Measurements from ENCODE around the gene TECTB. TPM values are rescaled to one million over a fixed set of nuclear protein-coding genes. Genes with fewer than 3 reads are reported as not detected.
A peak's percentile ranks its signal among the peaks of the same experiment; 100 is the strongest.

The TECTB gene
- total RNA-seq, 2 experiments from 2014 or later: not detected

DNA sequence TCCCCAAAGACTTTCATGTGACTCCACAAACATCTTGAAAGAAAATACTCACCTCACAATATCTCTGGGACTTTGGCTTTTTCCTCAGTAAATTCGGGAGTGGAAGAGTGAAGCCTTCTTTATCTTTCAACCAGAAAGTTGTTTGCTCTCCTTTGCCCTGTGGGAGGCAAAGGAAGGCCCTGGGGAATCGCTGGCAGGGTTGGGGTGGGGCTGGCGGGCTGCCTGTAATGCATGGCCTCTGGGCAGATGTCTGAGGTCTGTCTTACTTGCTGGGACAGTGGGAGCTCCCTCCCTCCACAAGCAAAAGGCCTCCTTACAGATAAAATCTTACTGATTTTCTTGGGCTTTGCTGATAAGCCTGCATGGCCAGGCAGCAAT, 24.9 kb downstream of the TECTB start:
- H3K27me3 Mint-ChIP-seq: peaks cover 28% of the 10 kb centered on the region

DNA sequence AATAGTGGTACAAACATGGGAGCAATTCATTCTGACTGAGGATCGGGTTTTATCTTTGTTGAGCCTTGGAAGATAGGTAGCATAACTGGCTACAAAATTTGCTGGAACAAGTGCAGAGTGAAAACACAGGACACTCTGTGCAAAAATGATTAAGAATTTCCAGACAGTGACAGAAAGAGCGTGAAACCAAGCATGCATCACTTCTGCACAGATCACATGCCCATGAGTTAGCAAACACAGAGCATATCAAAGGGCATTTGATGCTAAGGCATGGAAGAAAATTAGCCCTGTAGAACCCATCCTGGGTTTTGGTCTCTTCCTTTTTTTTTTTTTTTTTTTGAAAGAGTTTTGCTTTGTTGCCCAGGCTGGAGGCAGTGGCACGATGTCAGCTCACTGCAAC, 28.3 kb downstream of the TECTB start:
- CTCF ChIA-PET: no interaction called here
- no peak overlapping the region for H3K4me3 ChIP-seq (ENCODE audit: low read length)

More for the DNA sequence above, 24.9 kb downstream of the TECTB start:
- H3K4me3 ChIP-seq (ENCODE audit: low read length): no peak overlapping the region
- ChIA-PET POLR2A (no interaction called here), CTCF (interaction anchor here (1.0 to 1.1 kb wide), 2 partner anchors 14 to 23 kb away, joined by 3 read pairs; no protein-coding TSS in a partner anchor)
- ATAC-seq (ENCODE audit: poor library complexity): no peak
- no peaks in the 10 kb centered on the region for H3K36me3 ChIP-seq (ENCODE audit: insufficient read depth, low read length)
- intact Hi-C loops (cut with DNase I, micrococcal nuclease): no loop called here
- no peaks in the 10 kb centered on the region for H3K9me3 ChIP-seq (ENCODE audit: control insufficient read depth in 1 of 2, insufficient read depth in 1 of 2, low read length in 2 of 2)
- Mint-ChIP-seq H3K27ac (no peak overlapping the region), H3K4me1 (ENCODE audit: low read depth) (no peaks in the 10 kb centered on the region), H3K9me3 (no peaks in the 10 kb centered on the region), H3K4me3 (no peak overlapping the region), H3K36me3 (ENCODE audit: low read depth) (no peaks in the 10 kb centered on the region)
- TF ChIP-seq, protein P1, sequence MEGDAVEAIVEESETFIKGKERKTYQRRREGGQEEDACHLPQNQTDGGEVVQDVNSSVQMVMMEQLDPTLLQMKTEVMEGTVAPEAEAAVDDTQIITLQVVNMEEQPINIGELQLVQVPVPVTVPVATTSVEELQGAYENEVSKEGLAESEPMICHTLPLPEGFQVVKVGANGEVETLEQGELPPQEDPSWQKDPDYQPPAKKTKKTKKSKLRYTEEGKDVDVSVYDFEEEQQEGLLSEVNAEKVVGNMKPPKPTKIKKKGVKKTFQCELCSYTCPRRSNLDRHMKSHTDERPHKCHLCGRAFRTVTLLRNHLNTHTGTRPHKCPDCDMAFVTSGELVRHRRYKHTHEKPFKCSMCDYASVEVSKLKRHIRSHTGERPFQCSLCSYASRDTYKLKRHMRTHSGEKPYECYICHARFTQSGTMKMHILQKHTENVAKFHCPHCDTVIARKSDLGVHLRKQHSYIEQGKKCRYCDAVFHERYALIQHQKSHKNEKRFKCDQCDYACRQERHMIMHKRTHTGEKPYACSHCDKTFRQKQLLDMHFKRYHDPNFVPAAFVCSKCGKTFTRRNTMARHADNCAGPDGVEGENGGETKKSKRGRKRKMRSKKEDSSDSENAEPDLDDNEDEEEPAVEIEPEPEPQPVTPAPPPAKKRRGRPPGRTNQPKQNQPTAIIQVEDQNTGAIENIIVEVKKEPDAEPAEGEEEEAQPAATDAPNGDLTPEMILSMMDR (IDR thresholded peaks at IDR 0.05): peak; percentile 7
- no peaks in the 10 kb centered on the region for H3K4me1 ChIP-seq (ENCODE audit: insufficient read depth, low read length)
- peaks cover 4 to 9% of the 10 kb centered on the region in 2 experiments for H3K27me3 ChIP-seq (ENCODE audit: control insufficient read depth in 1 of 2, insufficient read depth in 2 of 2, low read length in 2 of 2)
- DNase-seq: no peak
- no peak overlapping the region for H3K27ac ChIP-seq (ENCODE audit: low read depth in 1 of 2, low read length in 2 of 2)

DNA sequence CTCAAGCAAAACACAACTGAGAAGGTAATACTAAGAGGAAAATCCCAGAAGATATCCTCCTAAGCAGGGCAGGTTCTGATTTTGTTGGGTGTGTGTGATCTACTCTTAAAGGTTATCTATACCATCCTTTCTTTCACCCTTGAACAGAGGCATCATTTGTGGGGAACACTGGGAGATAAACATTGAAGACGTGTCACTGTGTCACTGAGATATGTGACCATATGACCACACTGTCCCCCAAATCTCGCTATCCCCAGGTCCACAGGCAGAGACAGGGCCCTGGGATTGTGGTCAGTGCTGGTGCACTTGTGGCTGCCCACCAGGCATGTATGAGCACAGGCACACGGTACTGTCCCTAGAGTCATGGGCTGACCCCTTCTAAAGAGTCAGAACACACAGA, 30.0 kb downstream of the TECTB start:
- TF ChIP-seq, protein P1 (IDR thresholded peaks at IDR 0.05): no peak
- Mint-ChIP-seq H3K27ac (no peak overlapping the region), H3K36me3 (ENCODE audit: low read depth) (no peaks in the 10 kb centered on the region), H3K27me3 (peaks cover 40% of the 10 kb centered on the region), H3K9me3 (no peaks in the 10 kb centered on the region), H3K4me3 (no peak overlapping the region), H3K4me1 (ENCODE audit: low read depth) (no peaks in the 10 kb centered on the region)
- no peak overlapping the region for H3K4me3 ChIP-seq (ENCODE audit: low read length)
- DNase-seq (no peak), ATAC-seq (ENCODE audit: poor library complexity) (no peak)
- peaks cover 2% of the 10 kb centered on the region for H3K4me1 ChIP-seq (ENCODE audit: insufficient read depth, low read length)
- POLR2A ChIA-PET: no interaction called here
- H3K9me3 ChIP-seq (ENCODE audit: control insufficient read depth in 1 of 2, insufficient read depth in 1 of 2, low read length in 2 of 2): no peaks in the 10 kb centered on the region
- H3K27me3 ChIP-seq (ENCODE audit: control insufficient read depth in 1 of 2, insufficient read depth in 2 of 2, low read length in 2 of 2): peaks cover 0 to 16% of the 10 kb centered on the region in 2 experiments
- H3K27ac ChIP-seq (ENCODE audit: low read depth in 1 of 2, low read length in 2 of 2): no peak overlapping the region
- no peaks in the 10 kb centered on the region for H3K36me3 ChIP-seq (ENCODE audit: insufficient read depth, low read length)
- CTCF ChIA-PET: no interaction called here
- intact Hi-C loops (cut with DNase I, micrococcal nuclease): loop anchor here (5.0 to 10.0 kb wide), 5 partner anchors 162 to 1758 kb away; no protein-coding TSS in a partner anchor

More for the DNA sequence above, 28.3 kb downstream of the TECTB start:
- Mint-ChIP-seq H3K36me3 (ENCODE audit: low read depth) (no peaks in the 10 kb centered on the region), H3K27ac (no peak overlapping the region), H3K4me3 (no peak overlapping the region), H3K9me3 (no peaks in the 10 kb centered on the region), H3K4me1 (ENCODE audit: low read depth) (no peaks in the 10 kb centered on the region), H3K27me3 (peaks cover 41% of the 10 kb centered on the region)
- ATAC-seq (ENCODE audit: poor library complexity): no peak
- no peak for DNase-seq
- intact Hi-C loops (cut with DNase I, micrococcal nuclease): loop anchor here (5.0 to 10.0 kb wide), 5 partner anchors 163 to 1757 kb away; no protein-coding TSS in a partner anchor
- no peak overlapping the region for H3K27ac ChIP-seq (ENCODE audit: low read depth in 1 of 2, low read length in 2 of 2)
- H3K27me3 ChIP-seq (ENCODE audit: control insufficient read depth in 1 of 2, insufficient read depth in 2 of 2, low read length in 2 of 2): peaks cover 4 to 20% of the 10 kb centered on the region in 2 experiments
- H3K4me1 ChIP-seq (ENCODE audit: insufficient read depth, low read length): peaks cover 2% of the 10 kb centered on the region
- no peaks in the 10 kb centered on the region for H3K36me3 ChIP-seq (ENCODE audit: insufficient read depth, low read length)
- H3K9me3 ChIP-seq (ENCODE audit: control insufficient read depth in 1 of 2, insufficient read depth in 1 of 2, low read length in 2 of 2): no peaks in the 10 kb centered on the region
- POLR2A ChIA-PET: no interaction called here
- TF ChIP-seq, protein P1 (IDR thresholded peaks at IDR 0.05): no peak
